Neural cell (in vitro differentiated cells): Measurements from ENCODE around the gene PC. TPM values are rescaled to one million over a fixed set of nuclear protein-coding genes. Genes with fewer than 3 reads are reported as not detected.

Experiments
- H2AFZ ChIP-seq: fragments of 200-600, 300-800 bp; sonication (generic), shearing (Covaris generic); 2 replicates; pipeline ENCODE4 v1.6.0; 2014; ENCODE audit warnings: low read depth, mild to moderate bottlenecking, antibody characterized with exemption, low read length, moderate library complexity
- H3F3A ChIP-seq: fragments of 200-600 bp; shearing (Covaris generic); 2 replicates; pipeline ENCODE4 v1.6.1; 2016; ENCODE audit warnings: mild to moderate bottlenecking, moderate library complexity, mixed read lengths, antibody characterized with exemption, low read length; ENCODE audit not compliant: insufficient read depth, poor library complexity, severe bottlenecking
- H3K27ac ChIP-seq: fragments of 200-600, 300-800 bp; sonication (generic), shearing (Covaris generic); 2 replicates; pipeline ENCODE4 v1.5.1; 2014; ENCODE audit warnings: mild to moderate bottlenecking, low read length, moderate library complexity
- H3K27me3 ChIP-seq: fragments of 300-800, 200-600 bp; sonication (generic), shearing (Covaris generic); 2 replicates; pipeline ENCODE4 v1.6.0; 2014; ENCODE audit warnings: mild to moderate bottlenecking, low read depth, low read length, moderate library complexity; ENCODE audit not compliant: insufficient read depth
- H3K36me3 ChIP-seq: fragments of 300-800, 200-600 bp; sonication (generic), shearing (Covaris generic); 2 replicates; pipeline ENCODE4 v1.5.1; 2014; ENCODE audit warnings: mild to moderate bottlenecking, antibody characterized with exemption, low read length, moderate library complexity; ENCODE audit not compliant: insufficient read depth
- H3K4me2 ChIP-seq: fragments of 300-800, 200-600 bp; sonication (generic), shearing (Covaris generic); 2 replicates; pipeline ENCODE4 v1.6.0; 2014; ENCODE audit warnings: mild to moderate bottlenecking, low read length
- H3K4me3 ChIP-seq: fragments of 300-800, 200-600 bp; sonication (generic), shearing (Covaris generic); 2 replicates; pipeline ENCODE4 v1.5.1; 2014; ENCODE audit warnings: mild to moderate bottlenecking, low read length, moderate library complexity
- H3K79me2 ChIP-seq: fragments of 200-600 bp; shearing (Covaris generic); replicated peaks from 2 replicates; pipeline ENCODE4 v1.6.0; 2014; ENCODE audit warnings: mild to moderate bottlenecking, low read length, moderate library complexity; ENCODE audit not compliant: insufficient read depth
- H3K9ac ChIP-seq: fragments of 300-800, 200-600 bp; sonication (generic), shearing (Covaris generic); 2 replicates; pipeline ENCODE4 v1.6.1; 2016; ENCODE audit warnings: mild to moderate bottlenecking, low read length, mixed read lengths
- H3K9me2 ChIP-seq: fragments of 200-600 bp; shearing (Covaris generic); 2 replicates; pipeline ENCODE4 v1.6.1; 2016; ENCODE audit warnings: mild to moderate bottlenecking, low read length, mixed read lengths; ENCODE audit not compliant: insufficient read depth
- H3K9me3 ChIP-seq: fragments of 200-600, 300-800 bp; sonication (generic), shearing (Covaris generic); 2 replicates; pipeline ENCODE4 v1.6.1; 2016; ENCODE audit warnings: mild to moderate bottlenecking, mixed run types, low read length, moderate library complexity, mixed read lengths
- H4K20me1 ChIP-seq: fragments of 200-600 bp; shearing (Covaris generic); 2 replicates; pipeline ENCODE4 v1.6.1; 2016; ENCODE audit warnings: mild to moderate bottlenecking, mixed run types; ENCODE audit not compliant: insufficient read depth
- CTCF ChIP-seq: fragments of 450-650 bp; IDR thresholded peaks from 2 replicates; pipeline ENCODE4 v1.5.1; 2014; ENCODE audit warnings: antibody characterized with exemption, mild to moderate bottlenecking, moderate library complexity; ENCODE audit not compliant: poor library complexity, severe bottlenecking
- EP300 ChIP-seq: fragments of 450-650 bp; conservative IDR thresholded peaks from 2 replicates; pipeline ENCODE4 v1.6.1; 2014; ENCODE audit warnings: antibody characterized with exemption, mild to moderate bottlenecking, moderate library complexity; ENCODE audit not compliant: poor library complexity, severe bottlenecking
- EZH2 ChIP-seq: fragments of 200-600, 300-800 bp; shearing (Covaris generic), sonication (generic); IDR thresholded peaks from 2 replicates; pipeline ENCODE4 v1.6.1; 2014; ENCODE audit warnings: antibody characterized with exemption, low read length, borderline replicate concordance, mild to moderate bottlenecking; ENCODE audit not compliant: insufficient read depth, poor library complexity, severe bottlenecking
- MXI1 ChIP-seq: fragments of 450-650 bp; conservative IDR thresholded peaks from 2 replicates; pipeline ENCODE4 v1.6.1; 2014; ENCODE audit warnings: antibody characterized with exemption, mild to moderate bottlenecking; ENCODE audit not compliant: poor library complexity, severe bottlenecking
- POLR2AphosphoS5 ChIP-seq: IDR thresholded peaks from 2 replicates; pipeline ENCODE4 v1.6.1; 2012
- RAD21 ChIP-seq: fragments of 450-650 bp; conservative IDR thresholded peaks from 2 replicates; pipeline ENCODE4 v1.6.1; 2014; ENCODE audit warnings: antibody characterized with exemption, mild to moderate bottlenecking, moderate library complexity
- REST ChIP-seq: IDR thresholded peaks from 2 replicates; pipeline ENCODE4 v1.6.1; 2012; ENCODE audit warnings: borderline replicate concordance
- SMC3 ChIP-seq: fragments of 450-650 bp; conservative IDR thresholded peaks from 2 replicates; pipeline ENCODE4 v1.6.1; 2014; ENCODE audit warnings: antibody characterized with exemption, mild to moderate bottlenecking, moderate library complexity; ENCODE audit not compliant: poor library complexity
- TAF1 ChIP-seq: IDR thresholded peaks from 2 replicates; pipeline ENCODE4 v1.6.1; 2012; ENCODE audit warnings: low read depth
- polyA plus RNA-seq: library from polyadenylated mRNA; depleted of rRNA; stranded (reverse); fragments of >200 nt; gene quantifications from 2 replicates; pipeline ENCODE4 v1.2.3, GENCODE V29; 2014

PC gene
- polyA plus RNA-seq, 1 donor from 2014 or later: 8.9 TPM

- H4K20me1 ChIP-seq: no peaks in the 10 kb centered on the region
- no peak overlapping the region for H3K9ac ChIP-seq
- no peak overlapping the region for H3K27ac ChIP-seq
- H3K9me2 ChIP-seq: no peaks in the 10 kb centered on the region
- H3K4me3 ChIP-seq: no peak overlapping the region
- no peak overlapping the region for H3K4me2 ChIP-seq
- TF ChIP-seq POLR2AphosphoS5 (no peak), RAD21 (no peak), MXI1 (no peak), CTCF (no peak), REST (no peak), EP300 (no peak), TAF1 (no peak), SMC3 (no peak), EZH2 (no peak)
- H3K36me3 ChIP-seq: no peaks in the 10 kb centered on the region
- H3F3A ChIP-seq: no peaks in the 10 kb centered on the region
- no peaks in the 10 kb centered on the region for H3K27me3 ChIP-seq
- H2AFZ ChIP-seq: no peak overlapping the region
- H3K9me3 ChIP-seq: no peaks in the 10 kb centered on the region
- H3K79me2 ChIP-seq: no peaks in the 10 kb centered on the region
Measured at GRCh38 chr11:66910016-66910415, 48.2 kb downstream of the PC start.

GRCh38 chr11:66909181-66909580 is 49.0 kb downstream of the PC start:
- Histone ChIP-seq H3F3A (no peaks in the 10 kb centered on the region), H3K9ac (no peak overlapping the region), H3K9me2 (no peaks in the 10 kb centered on the region), H4K20me1 (no peaks in the 10 kb centered on the region), H3K4me3 (no peak overlapping the region), H3K36me3 (no peaks in the 10 kb centered on the region), H2AFZ (no peak overlapping the region), H3K9me3 (no peaks in the 10 kb centered on the region), H3K27ac (no peak overlapping the region), H3K79me2 (no peaks in the 10 kb centered on the region), H3K27me3 (no peaks in the 10 kb centered on the region), H3K4me2 (no peak overlapping the region)
- TF ChIP-seq EZH2: no peak
- no peak for TF ChIP-seq MXI1
- no peak for TF ChIP-seq POLR2AphosphoS5
- no peak for TF ChIP-seq EP300
- TF ChIP-seq TAF1: no peak
- TF ChIP-seq SMC3: no peak
